ENCODE results near the gene NHERF2.

Gene NHERF2

GRCh38 chr16:2045965-2046892, 19.5 kb downstream of the NHERF2 start:
- DNase-seq (ENCODE audit: low read depth), result no peak
- no peak for TF ChIP-seq CTCF (conservative IDR thresholded peaks at IDR 0.05; ENCODE audit: low read length)
- no peak overlapping the region for H3K4me3 ChIP-seq (ENCODE audit: low read length)

GRCh38 chr16:2046893-2047329, 20.2 kb downstream of the NHERF2 start:
- TF ChIP-seq CTCF (conservative IDR thresholded peaks at IDR 0.05; ENCODE audit: low read length), result no peak
- peak overlapping the region; percentile 89 for H3K4me3 ChIP-seq (ENCODE audit: low read length)
- no peak for DNase-seq (ENCODE audit: low read depth)

GRCh38 chr16:2047330-2048115, 20.8 kb downstream of the NHERF2 start, which contains the start of the genes NTHL1 and TSC2:
NTHL1 (minus strand) TSS chr16:2047834; CDS start chr16:2047823, 11 bp downstream.
TSC2 (plus strand) TSS chr16:2047985; CDS start chr16:2048616, 631 bp downstream.
- TF ChIP-seq CTCF (conservative IDR thresholded peaks at IDR 0.05; ENCODE audit: low read length), result peak; percentile 40
- H3K4me3 ChIP-seq (ENCODE audit: low read length), result peak within 1 kb of the TSS; percentile 89
- DNase-seq (ENCODE audit: low read depth), result peak; percentile 94

GRCh38 chr16:2048116-2048543, 21.4 kb downstream of the NHERF2 start:
- no peak for DNase-seq (ENCODE audit: low read depth)
- TF ChIP-seq CTCF (conservative IDR thresholded peaks at IDR 0.05; ENCODE audit: low read length), result no peak
- H3K4me3 ChIP-seq (ENCODE audit: low read length), result peak overlapping the region; percentile 89

- no peak for TF ChIP-seq CTCF (conservative IDR thresholded peaks at IDR 0.05; ENCODE audit: low read length)
- H3K4me3 ChIP-seq (ENCODE audit: low read length), result no peak overlapping the region
- DNase-seq (ENCODE audit: low read depth), result no peak
Observed at GRCh38 chr16:2053211-2053610, 26.5 kb downstream of the NHERF2 start.

GRCh38 chr16:2053897-2054296, 27.2 kb downstream of the NHERF2 start:
- TF ChIP-seq CTCF (conservative IDR thresholded peaks at IDR 0.05; ENCODE audit: low read length), result no peak
- no peak overlapping the region for H3K4me3 ChIP-seq (ENCODE audit: low read length)
- DNase-seq (ENCODE audit: low read depth), result no peak

All from AG10803 (cell line).